Mesenchymal stem cell (in vitro differentiated cells and primary cell): ENCODE data around the gene PCDHA2.
"Not testable (repeated sequence)": the region's sequence is repeated elsewhere in the genome, so short reads cannot be mapped to it uniquely, and the experiment has no call there.

ENCODE experiments used
- DNase-seq: peaks from one replicate; pipeline ENCODE4 v3.0.0-alpha.2; 2013
- H2AFZ ChIP-seq: one replicate; pipeline ENCODE4 v1.6.1; 2013; ENCODE audit warnings: low read depth, mild to moderate bottlenecking, control low read depth, inconsistent platforms, low read length, moderate library complexity
- H2AK5ac ChIP-seq: 2 replicates; pipeline ENCODE4 v1.6.1; 2013; ENCODE audit warnings: low read length, moderate library complexity, mild to moderate bottlenecking, inconsistent platforms; ENCODE audit not compliant: severe bottlenecking
- H2BK120ac ChIP-seq: one replicate; pipeline ENCODE4 v1.6.1; 2013; ENCODE audit warnings: low read depth, mild to moderate bottlenecking, inconsistent platforms, low read length, moderate library complexity
- H2BK12ac ChIP-seq, 2 experiments: one replicate each; pipeline ENCODE4 v1.6.1; 2013; ENCODE audit warnings: inconsistent platforms in 2 of 2, low read length in 2 of 2, mild to moderate bottlenecking in 2 of 2, moderate library complexity in 2 of 2, control low read depth in 1 of 2
- H2BK15ac ChIP-seq: one replicate; pipeline ENCODE4 v1.6.1; 2013; ENCODE audit warnings: mild to moderate bottlenecking, low read depth, inconsistent platforms; ENCODE audit not compliant: poor library complexity, severe bottlenecking
- H2BK5ac ChIP-seq: 2 replicates; pipeline ENCODE4 v1.6.1; 2013; ENCODE audit warnings: low read depth, mild to moderate bottlenecking, low read length, control low read depth, inconsistent platforms; ENCODE audit not compliant: poor library complexity, severe bottlenecking
- H3K14ac ChIP-seq, 2 experiments: one replicate each; pipeline ENCODE4 v1.6.1; 2013; ENCODE audit warnings: inconsistent platforms in 2 of 2, low read length in 2 of 2, control low read depth in 1 of 2, mild to moderate bottlenecking in 1 of 2, moderate library complexity in 1 of 2
- H3K18ac ChIP-seq, 2 experiments: one replicate each; pipeline ENCODE4 v1.6.1; 2013; ENCODE audit warnings: inconsistent platforms in 2 of 2, low read length in 2 of 2, control low read depth in 1 of 2, low read depth in 1 of 2, mild to moderate bottlenecking in 1 of 2
- H3K23ac ChIP-seq, 2 experiments: one replicate each; pipeline ENCODE4 v1.6.1; 2013; ENCODE audit warnings: inconsistent platforms in 2 of 2, low read length in 2 of 2, mild to moderate bottlenecking in 2 of 2, moderate library complexity in 2 of 2, control low read depth in 1 of 2
- H3K27ac ChIP-seq: 2 replicates; pipeline ENCODE4 v1.5.1; 2013; ENCODE audit warnings: mild to moderate bottlenecking, moderate library complexity, low read length, control low read depth, inconsistent platforms; ENCODE audit not compliant: poor library complexity, severe bottlenecking
- H3K27me3 ChIP-seq, 2 experiments: 2 replicates each; pipeline versions ENCODE4 v1.6.1 to v1.7.0; 2013; ENCODE audit warnings: low read length in 2 of 2, mild to moderate bottlenecking in 2 of 2, moderate library complexity in 2 of 2, control low read depth in 1 of 2, inconsistent platforms in 1 of 2; ENCODE audit not compliant: control insufficient read depth in 1 of 2, insufficient read depth in 1 of 2
- H3K36me3 ChIP-seq, 2 experiments: 2 replicates each; pipeline versions ENCODE4 v1.6.1 to v1.7.0; 2013; ENCODE audit warnings: low read length in 2 of 2, control low read depth in 1 of 2, inconsistent platforms in 1 of 2, low read depth in 1 of 2, mild to moderate bottlenecking in 1 of 2; ENCODE audit not compliant: insufficient read depth in 2 of 2, control insufficient read depth in 1 of 2
- H3K4ac ChIP-seq, 2 experiments: one replicate each; pipeline ENCODE4 v1.6.1; 2013; ENCODE audit warnings: inconsistent platforms in 2 of 2, low read length in 2 of 2, mild to moderate bottlenecking in 2 of 2, moderate library complexity in 2 of 2, control low read depth in 1 of 2, low read depth in 1 of 2
- H3K4me1 ChIP-seq: 2 replicates; pipeline ENCODE4 v1.6.1; 2013; ENCODE audit warnings: low read depth, low read length, control low read depth; ENCODE audit not compliant: control insufficient read depth, insufficient read depth
- H3K4me2 ChIP-seq: 2 replicates; pipeline ENCODE4 v1.6.1; 2013; ENCODE audit warnings: low read length, mild to moderate bottlenecking, inconsistent platforms; ENCODE audit not compliant: poor library complexity, severe bottlenecking
- H3K4me3 ChIP-seq, 2 experiments: 2 replicates each; pipeline versions ENCODE4 v1.5.1 to v1.7.0; 2013; ENCODE audit warnings: low read length in 2 of 2, mild to moderate bottlenecking in 2 of 2, control low read depth in 1 of 2, low read depth in 1 of 2; ENCODE audit not compliant: insufficient read depth in 1 of 2
- H3K79me1 ChIP-seq: replicated peaks from 2 replicates; pipeline ENCODE4 v1.6.1; 2013; ENCODE audit warnings: mild to moderate bottlenecking, control low read depth, low read length, inconsistent platforms; ENCODE audit not compliant: poor library complexity, severe bottlenecking
- H3K9ac ChIP-seq: 2 replicates; pipeline ENCODE4 v1.7.0; 2013; ENCODE audit warnings: mild to moderate bottlenecking, low read length, moderate library complexity
- H3K9me3 ChIP-seq: 2 replicates; pipeline ENCODE4 v1.7.0; 2013; ENCODE audit warnings: mild to moderate bottlenecking, low read length; ENCODE audit not compliant: control insufficient read depth
- H4K8ac ChIP-seq: one replicate; pipeline ENCODE4 v1.6.1; 2013; ENCODE audit warnings: inconsistent platforms, mild to moderate bottlenecking, low read length, moderate library complexity
- H4K91ac ChIP-seq: one replicate; pipeline ENCODE4 v1.6.1; 2013; ENCODE audit warnings: mild to moderate bottlenecking, low read length, inconsistent platforms
- WGBS: methylation state at CpG from one replicate; pipeline ENCODE4 v1.1.7; 2013; ENCODE audit warnings: mixed read lengths; 5-methylcytosine and 5-hydroxymethylcytosine counted together

The PCDHA2 gene

GRCh38 chr5:140806834-140807775 lies 12.5 kb downstream of the PCDHA2 start, which contains the start of gene PCDHA4:
Gene PCDHA4 (plus strand): TSS chr5:140807068.
- peak within 1 kb of the TSS; percentile 26 for H3K27ac ChIP-seq

GRCh38 chr5:140808241-140808888 lies 13.7 kb downstream of the PCDHA2 start:
- H3K4me2 ChIP-seq, H2BK5ac ChIP-seq, H3K4ac ChIP-seq, H2BK15ac ChIP-seq, H2BK12ac ChIP-seq, H2AFZ ChIP-seq, H3K4me3 ChIP-seq, H4K91ac ChIP-seq, H2AK5ac ChIP-seq, H2BK120ac ChIP-seq, H3K79me1 ChIP-seq, DNase-seq, H3K9ac ChIP-seq, H3K4me1 ChIP-seq, H3K18ac ChIP-seq, H3K27me3 ChIP-seq, H3K23ac ChIP-seq, H4K8ac ChIP-seq, H3K27ac ChIP-seq, H3K36me3 ChIP-seq, H3K14ac ChIP-seq: not testable (repeated sequence)
- peaks cover 58% of the 10 kb centered on the region for H3K9me3 ChIP-seq
- 98% methylated on average over 62 of the region's 62 CpGs for WGBS

More at GRCh38 chr5:140806834-140807775, 12.5 kb downstream of the PCDHA2 start, which contains the start of gene PCDHA4:
- Histone ChIP-seq H3K4ac (no peak within 1 kb of the TSS), H2BK5ac (no peak within 1 kb of the TSS), H2BK12ac (no peak within 1 kb of the TSS), H3K4me3 (peak within 1 kb of the TSS; percentile 56 to 68), H2AFZ (peak within 1 kb of the TSS; percentile 55), H3K4me2 (peak within 1 kb of the TSS; percentile 18), H2BK120ac (no peak within 1 kb of the TSS), H3K36me3 (peaks cover 0 to 15% of the 10 kb centered on the region in 2 experiments), H3K9me3 (peaks cover 56% of the 10 kb centered on the region), H3K18ac (no peak within 1 kb of the TSS), H4K8ac (no peak within 1 kb of the TSS), H3K23ac (no peak within 1 kb of the TSS), H3K79me1 (peaks cover 5% of the 10 kb centered on the region), H3K14ac (no peak within 1 kb of the TSS), H2BK15ac (no peak within 1 kb of the TSS), H4K91ac (no peak within 1 kb of the TSS), H3K9ac (no peak within 1 kb of the TSS), H2AK5ac (no peak within 1 kb of the TSS), H3K4me1 (peaks cover 7% of the 10 kb centered on the region), H3K27me3 (no peaks in the 10 kb centered on the region)
- DNase-seq = peak; percentile 71
- 46% methylated on average over 42 of the region's 47 CpGs for WGBS

GRCh38 chr5:140808889-140809291 lies 14.2 kb downstream of the PCDHA2 start:
- Histone ChIP-seq H3K14ac (no peak overlapping the region), H2BK120ac (no peak overlapping the region), H3K4me2 (no peak overlapping the region), H2BK5ac (no peak overlapping the region), H3K4me3 (no peak overlapping the region), H3K79me1 (peaks cover 3% of the 10 kb centered on the region), H2BK12ac (no peak overlapping the region), H2BK15ac (no peak overlapping the region), H4K91ac (peak overlapping the region; percentile 54), H2AK5ac (no peak overlapping the region), H3K27ac (no peak overlapping the region), H3K9ac (no peak overlapping the region), H3K18ac (no peak overlapping the region), H3K9me3 (peaks cover 55% of the 10 kb centered on the region), H4K8ac (no peak overlapping the region), H3K23ac (no peak overlapping the region), H3K4ac (no peak overlapping the region), H3K4me1 (peaks cover 2% of the 10 kb centered on the region), H2AFZ (no peak overlapping the region), H3K27me3 (no peaks in the 10 kb centered on the region), H3K36me3 (peaks cover 0 to 8% of the 10 kb centered on the region in 2 experiments)
- 97% methylated on average over 43 of the region's 43 CpGs for WGBS
- no peak for DNase-seq
